GM21390 (cell line): ENCODE results near the gene PROP1.
"Not testable (repeated sequence)": the region's sequence is repeated elsewhere in the genome, so short reads cannot be mapped to it uniquely, and the experiment has no call there.

Experiments
- ATAC-seq: cut with Tn5 transposase; IDR thresholded peaks from one replicate; pipeline ENCODE4 v1.9.1; 2021; ENCODE audit not compliant: unreplicated experiment

The PROP1 gene

DNA sequence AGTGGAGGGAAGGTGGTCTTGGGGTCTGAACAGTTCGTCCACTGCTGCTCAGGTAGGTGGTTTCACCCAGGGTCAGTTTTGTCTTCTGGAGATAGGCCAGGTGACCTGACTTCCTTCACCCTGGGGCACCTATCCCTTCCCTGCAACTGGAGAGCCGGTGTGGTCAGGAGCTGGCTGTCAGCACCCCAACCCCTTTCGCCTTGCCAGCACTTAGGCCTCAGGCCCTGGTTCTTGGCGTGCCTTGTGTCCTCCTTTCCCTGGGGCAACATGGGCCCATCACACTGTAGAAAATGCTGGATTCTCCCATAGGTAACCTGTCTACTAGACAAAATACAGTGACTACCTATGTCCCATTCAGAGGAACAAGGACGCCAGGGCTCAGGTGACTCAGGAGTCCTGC lies 13.1 kb downstream of the PROP1 start:
- ATAC-seq, result no peak

GRCh38 chr5:177982072-177982727 lies 13.8 kb downstream of the PROP1 start:
- ATAC-seq, result no peak

- no peak for ATAC-seq
Measured at GRCh38 chr5:177981296-177982071, 14.6 kb downstream of the PROP1 start.

GRCh38 chr5:177980743-177981151 lies 15.3 kb downstream of the PROP1 start:
- no peak for ATAC-seq

GRCh38 chr5:177977600-177977999 lies 18.4 kb downstream of the PROP1 start:
- not testable (repeated sequence) for ATAC-seq

- ATAC-seq, result no peak
Measured at GRCh38 chr5:177973066-177973635, 22.9 kb downstream of the PROP1 start.

DNA sequence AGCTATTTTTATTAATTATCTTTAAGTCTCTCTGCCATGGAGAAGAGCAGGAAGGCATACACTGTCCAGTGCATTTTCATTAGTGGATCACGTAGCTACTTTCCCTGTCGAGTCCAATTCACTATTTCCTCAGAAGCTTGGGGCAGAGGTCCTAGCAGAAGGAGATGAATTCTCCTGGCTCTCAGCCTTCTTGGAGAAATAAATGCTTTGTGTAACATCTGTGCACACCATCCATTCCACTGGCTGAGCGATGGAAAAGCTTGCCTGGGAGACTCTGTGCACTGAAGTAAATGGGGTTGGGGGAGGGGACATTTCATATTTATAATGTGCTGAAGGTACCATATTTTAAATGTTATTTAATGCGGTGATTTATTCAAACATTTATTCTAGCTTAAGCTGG lies 23.4 kb downstream of the PROP1 start:
- ATAC-seq, result no peak

GRCh38 chr5:177972014-177972413 lies 24.0 kb downstream of the PROP1 start:
- ATAC-seq, result not testable (repeated sequence)

- ATAC-seq, result no peak
Measured at GRCh38 chr5:177968661-177969211, 27.3 kb downstream of the PROP1 start.

DNA sequence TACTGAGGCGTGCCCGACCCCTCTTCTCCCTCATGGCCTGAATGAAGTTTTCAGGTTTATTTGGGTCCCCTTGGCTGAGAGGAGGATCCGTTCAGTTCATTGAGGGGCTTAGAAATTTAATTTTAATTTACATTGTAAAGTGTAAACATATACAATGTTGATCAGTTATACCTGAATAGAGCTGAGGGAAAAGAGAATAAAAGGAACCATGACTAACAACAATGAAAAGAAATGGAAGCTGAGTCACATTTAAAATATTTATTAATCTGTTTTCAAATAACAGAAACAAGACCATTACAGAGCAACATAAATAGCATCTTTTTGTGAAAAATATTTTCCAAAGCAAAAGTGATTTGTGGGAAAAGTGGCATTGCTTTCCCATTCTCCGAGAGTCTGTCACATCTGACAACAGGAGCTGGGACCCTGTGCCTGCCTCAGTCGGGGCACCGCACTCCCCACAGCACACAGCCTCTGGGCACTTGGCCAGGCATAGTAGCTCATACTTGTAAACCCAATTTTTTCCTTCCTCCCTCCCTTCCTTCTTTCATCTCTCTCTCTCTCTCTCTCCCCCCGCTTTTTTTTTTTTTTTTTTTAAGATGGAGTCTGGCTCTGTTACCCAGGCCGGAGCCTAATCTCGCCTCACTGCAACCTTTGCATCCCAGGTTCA lies 28.7 kb downstream of the PROP1 start:
- no peak for ATAC-seq

DNA sequence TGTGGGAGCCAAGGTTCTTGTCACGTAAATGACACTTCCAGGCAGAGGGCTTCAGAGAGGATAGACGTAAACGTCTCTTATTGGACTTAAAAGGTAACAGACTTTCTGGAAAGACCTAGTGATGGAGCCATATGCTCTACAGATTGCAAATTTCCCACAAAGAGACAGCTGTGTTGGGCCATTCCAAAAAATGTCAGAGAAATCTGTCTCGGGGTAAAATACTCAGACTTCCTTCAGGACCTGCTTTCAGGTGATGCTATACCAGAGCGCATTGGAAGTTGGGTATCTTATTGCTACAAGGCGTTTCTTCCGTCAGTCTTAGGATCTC lies 29.2 kb downstream of the PROP1 start:
- no peak for ATAC-seq

DNA sequence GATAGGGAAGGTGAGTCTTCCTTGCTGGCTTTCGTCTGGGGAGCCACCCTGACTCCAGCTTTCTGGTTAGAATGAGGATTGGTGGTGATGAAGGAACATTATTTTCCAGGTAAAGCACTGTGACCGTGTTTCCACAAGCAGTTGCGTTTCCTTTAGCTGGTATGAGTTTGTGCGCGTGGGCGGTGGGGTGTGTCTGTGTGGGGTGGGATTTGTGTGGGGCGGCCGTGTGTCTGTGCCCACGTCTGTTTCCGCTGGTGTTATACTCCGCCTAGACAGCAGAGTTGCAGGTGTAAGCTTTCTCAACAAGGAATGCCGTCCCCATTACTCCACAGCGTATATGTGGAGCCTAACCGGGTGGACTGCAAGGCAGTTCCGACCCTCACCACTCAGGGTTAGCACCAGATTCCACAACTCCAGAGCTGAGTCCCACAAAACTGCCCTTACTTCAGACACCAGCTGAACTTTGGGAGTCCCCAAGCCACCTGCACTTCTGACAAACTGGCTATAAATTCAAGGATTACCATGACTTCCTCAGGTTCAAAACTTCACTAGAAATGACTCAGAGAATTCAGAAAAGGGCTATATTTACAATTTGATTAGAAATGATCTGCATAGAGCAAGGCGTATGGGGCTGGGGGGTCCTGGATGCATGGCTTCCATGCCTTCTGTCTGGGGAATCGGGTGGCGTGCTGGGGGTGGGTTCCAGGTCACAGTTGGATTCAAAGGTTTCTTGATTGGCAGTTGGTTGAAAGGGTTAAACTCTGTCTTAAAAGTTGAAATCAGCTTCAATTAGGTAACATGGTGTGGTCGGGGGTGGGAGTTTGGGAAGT lies 29.8 kb downstream of the PROP1 start:
- no peak for ATAC-seq

DNA sequence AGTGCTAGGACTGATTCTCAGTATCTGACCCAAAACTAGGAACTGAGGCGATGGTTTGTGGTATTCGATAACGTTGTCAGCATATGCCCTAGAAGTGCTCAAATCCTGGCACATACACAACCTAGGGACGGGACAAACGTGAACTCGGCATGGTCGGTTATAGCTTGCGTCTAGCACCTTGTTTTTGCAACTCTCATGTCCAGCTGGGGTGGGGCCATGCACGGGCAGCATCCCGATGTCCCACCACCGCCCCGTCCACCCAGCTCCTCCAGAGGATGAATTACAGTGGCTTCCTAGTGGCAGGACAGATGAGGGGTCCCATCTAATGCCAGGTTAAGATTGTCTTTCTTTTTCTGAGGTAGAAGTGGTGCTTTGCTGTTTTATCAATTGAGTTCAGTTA lies 31.6 kb downstream of the PROP1 start:
- ATAC-seq, result no peak

- no peak for ATAC-seq
Measured at GRCh38 chr5:177963966-177964365, 32.1 kb downstream of the PROP1 start.

GRCh38 chr5:177959315-177959714 lies 36.7 kb downstream of the PROP1 start:
- ATAC-seq, result no peak

DNA sequence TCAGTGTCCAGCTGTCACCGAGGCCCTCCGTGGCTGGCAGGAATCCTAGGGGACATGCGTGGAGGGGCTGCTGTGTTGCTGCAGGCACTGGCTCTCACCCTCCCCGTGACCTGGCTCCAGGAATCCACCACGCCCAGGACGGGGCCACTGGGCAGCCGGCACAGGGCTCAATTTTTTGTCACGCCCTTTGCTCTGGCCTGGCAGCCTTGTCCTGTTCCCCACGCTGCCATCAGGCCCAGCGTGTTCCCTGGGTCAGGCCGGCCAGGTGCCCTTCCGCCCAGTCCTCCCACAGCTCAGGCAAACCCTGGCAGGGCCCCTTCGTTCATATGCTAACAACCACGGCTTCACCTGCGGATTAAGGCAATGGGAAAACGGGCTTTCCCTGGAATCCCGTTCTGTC lies 37.3 kb downstream of the PROP1 start:
- ATAC-seq, result no peak

DNA sequence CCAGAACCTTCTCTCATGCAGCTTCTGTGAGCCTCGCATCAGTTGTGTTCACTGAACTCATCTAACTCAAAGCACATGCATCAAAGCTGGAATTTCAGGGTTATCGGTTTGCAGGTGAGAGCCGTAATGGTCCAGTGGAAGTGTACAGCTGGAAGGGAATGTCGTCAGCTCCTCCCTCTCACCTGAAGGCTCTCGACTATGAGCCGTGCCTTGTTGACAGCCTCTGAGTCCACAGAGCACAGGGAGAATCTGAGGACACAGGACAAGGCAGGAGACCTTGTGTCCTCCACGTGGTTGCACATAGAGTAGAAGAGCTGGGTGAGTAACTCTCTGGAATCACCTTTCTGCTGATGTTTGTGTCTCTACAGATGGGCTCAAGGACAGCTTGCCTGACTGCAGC lies 38.8 kb downstream of the PROP1 start:
- ATAC-seq, result no peak

- not testable (repeated sequence) for ATAC-seq
Measured at GRCh38 chr5:177953101-177953500, 42.9 kb downstream of the PROP1 start.

DNA sequence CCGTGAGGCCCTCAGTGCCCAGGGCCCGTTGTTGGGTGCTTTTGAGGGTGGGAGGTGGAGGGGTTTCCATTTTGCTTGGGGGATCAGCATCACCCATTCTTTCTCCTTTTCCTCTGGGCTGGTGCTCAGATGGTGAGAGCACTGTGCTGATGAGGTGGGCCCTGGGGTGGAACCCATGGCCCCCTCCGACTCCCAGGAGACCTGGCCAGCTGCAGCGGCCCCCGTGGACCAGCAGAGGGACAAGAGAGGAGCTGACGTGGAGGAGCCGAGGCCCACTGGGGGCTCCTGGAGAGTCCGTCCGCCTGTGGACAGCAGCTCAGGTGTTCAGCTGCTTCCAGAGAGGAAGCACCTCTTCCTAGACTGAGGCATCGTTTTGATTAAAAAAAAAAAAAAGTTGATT lies 46.4 kb downstream of the PROP1 start:
- ATAC-seq, result not testable (repeated sequence)

DNA sequence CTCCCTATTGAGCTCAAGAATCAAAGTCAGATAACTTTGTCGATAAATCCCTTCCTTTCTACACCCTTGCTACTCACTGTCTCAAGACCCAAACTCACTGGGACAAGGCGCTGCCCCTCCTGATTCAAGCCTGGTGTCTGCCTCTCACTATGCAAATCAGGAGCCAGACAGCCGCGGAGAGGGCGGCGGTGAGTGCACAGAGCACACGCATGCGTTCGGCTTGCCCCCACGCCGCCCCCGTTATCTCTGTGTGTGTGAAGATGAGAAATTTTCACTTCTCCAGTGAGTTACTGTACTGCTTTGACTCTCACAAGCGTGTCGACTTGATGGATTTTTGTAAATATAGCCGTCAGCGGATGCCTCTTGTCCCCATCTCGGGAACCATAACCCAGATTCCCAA lies 47.0 kb downstream of the PROP1 start:
- not testable (repeated sequence) for ATAC-seq

GRCh38 chr5:177947912-177948311 lies 48.1 kb downstream of the PROP1 start:
- not testable (repeated sequence) for ATAC-seq
